H9 (cell line): Measurements from ENCODE around the gene TECPR2. TPM values are rescaled to one million over a fixed set of nuclear protein-coding genes. Genes with fewer than 3 reads are reported as not detected.
A peak's percentile ranks its signal among the peaks of the same experiment; 100 is the strongest.

ENCODE experiments used
- DNase-seq: peaks from one replicate; pipeline ENCODE4 v3.0.0-alpha.2; 2017
- H2AFZ ChIP-seq: one replicate; pipeline ENCODE4 v1.6.1; 2013; ENCODE audit warnings: mild to moderate bottlenecking, low read length, control low read depth, moderate library complexity
- H2AK5ac ChIP-seq: 2 replicates; pipeline ENCODE4 v1.6.1; 2013; ENCODE audit warnings: low read length, control low read depth, mixed read lengths; ENCODE audit not compliant: insufficient read length
- H2BK120ac ChIP-seq: one replicate; pipeline ENCODE4 v1.6.1; 2013; ENCODE audit warnings: low read depth, mild to moderate bottlenecking, low read length, control low read depth, inconsistent platforms; ENCODE audit not compliant: poor library complexity, severe bottlenecking
- H2BK12ac ChIP-seq: 2 replicates; pipeline ENCODE4 v1.6.1; 2013; ENCODE audit warnings: low read length, control low read depth, mixed read lengths, low read depth; ENCODE audit not compliant: insufficient read length
- H2BK15ac ChIP-seq: 2 replicates; pipeline ENCODE4 v1.6.1; 2013; ENCODE audit warnings: low read depth, low read length, control low read depth
- H2BK20ac ChIP-seq: one replicate; pipeline ENCODE4 v1.6.1; 2013; ENCODE audit warnings: low read depth, mild to moderate bottlenecking, low read length, control low read depth, inconsistent platforms; ENCODE audit not compliant: poor library complexity, severe bottlenecking
- H2BK5ac ChIP-seq: 2 replicates; pipeline ENCODE4 v1.6.1; 2013; ENCODE audit warnings: low read length, control low read depth, mixed read lengths; ENCODE audit not compliant: insufficient read length
- H3K14ac ChIP-seq: 2 replicates; pipeline ENCODE4 v1.6.1; 2013; ENCODE audit warnings: low read length, control low read depth; ENCODE audit not compliant: insufficient read depth
- H3K18ac ChIP-seq: 2 replicates; pipeline ENCODE4 v1.6.1; 2013; ENCODE audit warnings: low read depth, mild to moderate bottlenecking, mixed read lengths, low read length, control low read depth; ENCODE audit not compliant: insufficient read length
- H3K23ac ChIP-seq: 2 replicates; pipeline ENCODE4 v1.6.1; 2013; ENCODE audit warnings: low read length, control low read depth, mixed read lengths, low read depth; ENCODE audit not compliant: insufficient read length
- H3K23me2 ChIP-seq: 2 replicates; pipeline ENCODE4 v1.6.1; 2013; ENCODE audit warnings: low read depth, mild to moderate bottlenecking, mixed read lengths, low read length, control low read depth; ENCODE audit not compliant: insufficient read length, poor library complexity, severe bottlenecking
- H3K27ac ChIP-seq: 2 replicates; pipeline ENCODE4 v1.5.1; 2013; ENCODE audit warnings: low read length, control low read depth, mixed read lengths, low read depth; ENCODE audit not compliant: insufficient read length
- H3K27me3 ChIP-seq: 2 replicates; pipeline ENCODE4 v1.6.1; 2013; ENCODE audit warnings: low read length, control low read depth, inconsistent platforms; ENCODE audit not compliant: insufficient read depth
- H3K4ac ChIP-seq: 2 replicates; pipeline ENCODE4 v1.6.1; 2013; ENCODE audit warnings: low read depth, mild to moderate bottlenecking, control low read depth, inconsistent platforms, low read length, moderate library complexity
- H3K4me1 ChIP-seq: 2 replicates; pipeline ENCODE4 v1.6.1; 2013; ENCODE audit warnings: low read length, control low read depth, inconsistent platforms; ENCODE audit not compliant: insufficient read depth
- H3K4me2 ChIP-seq: 2 replicates; pipeline ENCODE4 v1.6.1; 2013; ENCODE audit warnings: low read length, control low read depth, mixed read lengths; ENCODE audit not compliant: insufficient read length, insufficient read depth
- H3K56ac ChIP-seq: 2 replicates; pipeline ENCODE4 v1.6.1; 2013; ENCODE audit warnings: low read depth, mild to moderate bottlenecking, mixed read lengths, low read length, control low read depth; ENCODE audit not compliant: insufficient read length
- H3K79me1 ChIP-seq: 2 replicates; pipeline ENCODE4 v1.6.1; 2013; ENCODE audit warnings: low read depth, mild to moderate bottlenecking, moderate library complexity, low read length, control low read depth, inconsistent platforms; ENCODE audit not compliant: insufficient read depth, poor library complexity, severe bottlenecking
- H3K79me2 ChIP-seq: 2 replicates; pipeline ENCODE4 v1.6.1; 2013; ENCODE audit warnings: low read length, control low read depth, inconsistent platforms; ENCODE audit not compliant: insufficient read depth
- H3K9ac ChIP-seq: 2 replicates; pipeline ENCODE4 v1.6.1; 2013; ENCODE audit warnings: low read length, control low read depth, mixed read lengths; ENCODE audit not compliant: insufficient read length; ENCODE audit errors: extremely low read depth
- H3K9me3 ChIP-seq: one replicate; pipeline ENCODE4 v1.6.1; 2013; ENCODE audit warnings: low read depth, low read length, inconsistent platforms; ENCODE audit not compliant: control insufficient read depth
- H3T11ph ChIP-seq: one replicate; pipeline ENCODE4 v1.6.1; 2013; ENCODE audit warnings: mild to moderate bottlenecking, low read length, control low read depth, inconsistent platforms
- H4K20me1 ChIP-seq: one replicate; pipeline ENCODE4 v1.6.1; 2013; ENCODE audit not compliant: control insufficient read depth, insufficient read length, insufficient read depth
- H4K5ac ChIP-seq: 2 replicates; pipeline ENCODE4 v1.6.1; 2013; ENCODE audit warnings: low read depth, mild to moderate bottlenecking, mixed read lengths, low read length, control low read depth; ENCODE audit not compliant: insufficient read length
- H4K8ac ChIP-seq: replicated peaks from 2 replicates; pipeline ENCODE4 v1.6.1; 2013; ENCODE audit warnings: low read length, control low read depth, mixed read lengths, low read depth; ENCODE audit not compliant: insufficient read length
- H4K91ac ChIP-seq: 2 replicates; pipeline ENCODE4 v1.6.1; 2013; ENCODE audit warnings: low read depth, mild to moderate bottlenecking, moderate library complexity, mixed read lengths, low read length, control low read depth; ENCODE audit not compliant: insufficient read length
- H3K27ac Mint-ChIP-seq, 3 experiments: 2 replicates in 2 of 3; 3 replicates in 1 of 3; pipeline ENCODE4 v1.8.0; 2020 to 2021; ENCODE audit warnings: mixed read lengths in 3 of 3, mild to moderate bottlenecking in 1 of 3, moderate library complexity in 1 of 3
- H3K27me3 Mint-ChIP-seq: 2 replicates; pipeline ENCODE4 v1.8.0; 2021; ENCODE audit warnings: low read depth, mild to moderate bottlenecking, moderate library complexity, mixed read lengths
- H3K36me3 Mint-ChIP-seq, 3 experiments: 2 replicates in 2 of 3; 3 replicates in 1 of 3; pipeline ENCODE4 v1.8.0; 2020 to 2021; ENCODE audit warnings: low read depth in 3 of 3, mixed read lengths in 3 of 3; ENCODE audit not compliant: insufficient read depth in 1 of 3
- H3K4me1 Mint-ChIP-seq, 2 experiments: 2 replicates each; pipeline ENCODE4 v1.8.0; 2020; ENCODE audit warnings: mixed read lengths in 2 of 2
- H3K4me3 Mint-ChIP-seq, 2 experiments: 2 replicates in 1 of 2; 3 replicates in 1 of 2; pipeline ENCODE4 v1.8.0; 2020 to 2021; ENCODE audit warnings: mild to moderate bottlenecking in 2 of 2, mixed read lengths in 2 of 2, moderate library complexity in 1 of 2
- H3K9me3 Mint-ChIP-seq, 2 experiments: 2 replicates in 1 of 2; 3 replicates in 1 of 2; pipeline ENCODE4 v1.8.0; 2020; ENCODE audit warnings: mild to moderate bottlenecking in 2 of 2, mixed read lengths in 2 of 2, moderate library complexity in 1 of 2
- CTCF ChIP-seq: fragments of 200-600 bp; sonication (generic); conservative IDR thresholded peaks from 3 replicates; pipeline ENCODE4 v1.8.0; 2021; ENCODE audit warnings: antibody characterized with exemption, mild to moderate bottlenecking
- WGBS: extraction: QIAGEN DNeasy Blood & Tissue Kit; methylation state at CpG from one replicate; pipeline ENCODE4 v1.1.7; 2013; ENCODE audit warnings: missing lambda C conversion rate, low lambda C conversion rate, mixed read lengths; ENCODE audit not compliant: insufficient read length; ENCODE audit errors: extremely low coverage; 5-methylcytosine and 5-hydroxymethylcytosine counted together
- total RNA-seq: library from RNA; stranded (reverse); gene quantifications from 2 replicates; pipeline ENCODE4 v1.2.1, GENCODE V29; 2021

TECPR2 gene
- total RNA-seq, 1 experiment from 2014 or later: 15.4 TPM

- no peak overlapping the region for H4K8ac ChIP-seq
- H3K4me1 Mint-ChIP-seq: peaks cover 12 to 17% of the 10 kb centered on the region in 2 experiments
- WGBS: no CpG with 5 or more reads among the region's 17 CpGs
- no peaks in the 10 kb centered on the region for H3K9me3 ChIP-seq
- H2BK5ac ChIP-seq: no peak overlapping the region
- no peak overlapping the region for H3T11ph ChIP-seq
- H3K36me3 Mint-ChIP-seq: no peaks in the 10 kb centered on the region
- no peak overlapping the region for H3K4me2 ChIP-seq
- no peak for DNase-seq
- H2AK5ac ChIP-seq: no peak overlapping the region
- peak overlapping the region; percentile 28 for H3K18ac ChIP-seq
- H2BK120ac ChIP-seq: no peak overlapping the region
- no peaks in the 10 kb centered on the region for H4K20me1 ChIP-seq
- H3K23ac ChIP-seq: no peak overlapping the region
- H3K27me3 Mint-ChIP-seq: peaks cover 4% of the 10 kb centered on the region
- H3K4me1 ChIP-seq: no peaks in the 10 kb centered on the region
- no peak overlapping the region for H2BK15ac ChIP-seq
- no peaks in the 10 kb centered on the region for H3K79me2 ChIP-seq
- no peak overlapping the region for H3K4ac ChIP-seq
- no peak overlapping the region for H3K14ac ChIP-seq
- H3K4me3 Mint-ChIP-seq: no peak overlapping the region
- no peak overlapping the region for H2BK20ac ChIP-seq
- H3K23me2 ChIP-seq: no peaks in the 10 kb centered on the region
- no peaks in the 10 kb centered on the region for H3K79me1 ChIP-seq
- H2BK12ac ChIP-seq: no peak overlapping the region
- no peaks in the 10 kb centered on the region for H3K9me3 Mint-ChIP-seq
- H3K56ac ChIP-seq: no peak overlapping the region
- no peak overlapping the region for H3K9ac ChIP-seq
- no peaks in the 10 kb centered on the region for H3K27me3 ChIP-seq
- H3K27ac ChIP-seq: no peak overlapping the region
- no peak overlapping the region for H4K5ac ChIP-seq
- H3K27ac Mint-ChIP-seq: no peak overlapping the region
- no peak overlapping the region for H2AFZ ChIP-seq
- no peak overlapping the region for H4K91ac ChIP-seq
- no peak for TF ChIP-seq CTCF
These were observed 177.0 kb downstream of the TECPR2 start for GRCh38 chr14:102539544-102540314.
